K562 (cell line): Measurements from ENCODE around the gene FAM204A.
A peak's percentile ranks its signal among the peaks of the same experiment; 100 is the strongest.

Source experiments
- CHD2 ChIP-seq: IDR thresholded peaks from 2 replicates; pipeline ENCODE4 v1.6.1; 2011; ENCODE audit warnings: low read depth, low read length
- CTCF ChIP-seq, 3 experiments: IDR thresholded peaks in 2 of 3; conservative IDR thresholded peaks in 1 of 3; 2 replicates each; pipeline ENCODE4 v1.5.1; 2011 to 2012; ENCODE audit warnings: low read length in 3 of 3, mild to moderate bottlenecking in 3 of 3, control low read depth in 2 of 3, improper control_type of control experiment in 1 of 3, inconsistent platforms in 1 of 3, low read depth in 1 of 3, mixed read lengths in 1 of 3, moderate library complexity in 1 of 3; ENCODE audit not compliant: insufficient read depth in 2 of 3
- TAF1 ChIP-seq: IDR thresholded peaks from 2 replicates; pipeline ENCODE4 v1.6.1; 2011; ENCODE audit warnings: mild to moderate bottlenecking, low read length, moderate library complexity; ENCODE audit not compliant: insufficient read depth, control insufficient read depth, severe bottlenecking; ENCODE audit errors: extremely low read depth

- TF ChIP-seq CHD2 (no peak), CTCF (IDR thresholded peaks at IDR 0.05 in 2 of 3, conservative IDR thresholded peaks at IDR 0.05 in 1 of 3; ENCODE audit: insufficient read depth in 2 of 3, low read depth in 1 of 3, low read length in 3 of 3) (0 out of 6 replicates have a peak, but pooled peaks of 2 of the 3 experiments have one; percentile 2 to 7), TAF1 (no peak)
Observed at GRCh38 chr10:118308664-118309063, 33.5 kb downstream of the FAM204A start.
